GM21367 (cell line): ENCODE results near the gene SHC2.

ENCODE experiments used
- ATAC-seq: cut with Tn5 transposase; IDR thresholded peaks from one replicate; pipeline ENCODE4 v1.9.1; 2021; ENCODE audit not compliant: unreplicated experiment

SHC2 gene

GRCh38 chr19:376111-376470 lies 84.7 kb downstream of the SHC2 start:
- no peak for ATAC-seq

- no peak for ATAC-seq
These were observed 85.3 kb downstream of the SHC2 start for GRCh38 chr19:375395-376110.

GRCh38 chr19:374886-375235 lies 86.0 kb downstream of the SHC2 start:
- ATAC-seq, result no peak

- no peak for ATAC-seq
These were observed 86.5 kb downstream of the SHC2 start for GRCh38 chr19:374183-374885.

- no peak for ATAC-seq
These were observed 87.2 kb downstream of the SHC2 start for GRCh38 chr19:373391-374182.

GRCh38 chr19:372306-372890 lies 88.4 kb downstream of the SHC2 start:
- no peak for ATAC-seq

GRCh38 chr19:371501-372168 lies 89.2 kb downstream of the SHC2 start:
- ATAC-seq, result no peak

- ATAC-seq, result no peak
These were observed 90.0 kb downstream of the SHC2 start for GRCh38 chr19:370641-371330.

GRCh38 chr19:369876-370275 lies 91.0 kb downstream of the SHC2 start:
- ATAC-seq, result no peak

GRCh38 chr19:369256-369655 lies 91.6 kb downstream of the SHC2 start:
- no peak for ATAC-seq

- ATAC-seq, result no peak
These were observed 92.2 kb downstream of the SHC2 start for GRCh38 chr19:368630-369024.

- ATAC-seq, result no peak
These were observed 92.7 kb downstream of the SHC2 start for GRCh38 chr19:367963-368629.

GRCh38 chr19:367561-367960 lies 93.3 kb downstream of the SHC2 start:
- no peak for ATAC-seq

GRCh38 chr19:366951-367350 lies 93.9 kb downstream of the SHC2 start:
- ATAC-seq, result no peak
